Thymus (tissue), 11 donors: ENCODE results near the gene IQCE. TPM values are rescaled to one million over a fixed set of nuclear protein-coding genes. Genes with fewer than 3 reads are reported as not detected.
"Not testable (repeated sequence)": the region's sequence is repeated elsewhere in the genome, so short reads cannot be mapped to it uniquely, and the experiment has no call there.

ENCODE experiments used
- DNase-seq, 9 donors: peaks; one replicate each; pipeline ENCODE4 v3.0.0-alpha.2; 2013; ENCODE audit warnings: low spot score in 9 of 9, low read depth in 6 of 9, missing footprints in 1 of 9
- H3K27ac ChIP-seq, 2 donors: one replicate each; pipeline ENCODE4 v1.5.1; 2013; ENCODE audit warnings: control low read depth in 1 of 2, low read depth in 1 of 2, low read length in 1 of 2, mild to moderate bottlenecking in 1 of 2, moderate library complexity in 1 of 2
- H3K27me3 ChIP-seq, 2 donors: one replicate each; pipeline ENCODE4 v1.5.1; 2013; ENCODE audit warnings: low read length in 1 of 2; ENCODE audit not compliant: control insufficient read depth in 2 of 2, insufficient read depth in 1 of 2
- H3K36me3 ChIP-seq, 2 donors: one replicate each; pipeline ENCODE4 v1.5.1; 2013; ENCODE audit warnings: low read length in 1 of 2, mild to moderate bottlenecking in 1 of 2, moderate library complexity in 1 of 2; ENCODE audit not compliant: control insufficient read depth in 2 of 2, insufficient read depth in 2 of 2
- H3K4me1 ChIP-seq, 2 donors: one replicate each; pipeline ENCODE4 v1.5.1; 2013; ENCODE audit warnings: low read length in 2 of 2; ENCODE audit not compliant: control insufficient read depth in 2 of 2, insufficient read depth in 2 of 2
- H3K4me3 ChIP-seq, 2 donors: one replicate each; pipeline ENCODE4 v1.5.1; 2013; ENCODE audit warnings: low read length in 2 of 2, control low read depth in 1 of 2, mild to moderate bottlenecking in 1 of 2
- H3K9me3 ChIP-seq, 2 donors: one replicate each; pipeline ENCODE4 v1.5.1; 2013; ENCODE audit warnings: low read length in 1 of 2, mild to moderate bottlenecking in 1 of 2; ENCODE audit not compliant: control insufficient read depth in 2 of 2, insufficient read depth in 1 of 2
- WGBS: extraction: QIAGEN DNeasy Blood & Tissue Kit; methylation state at CpG from one replicate; pipeline ENCODE4 v1.1.7; 2013; 5-methylcytosine and 5-hydroxymethylcytosine counted together
- polyA plus RNA-seq: library from polyadenylated mRNA; stranded (reverse); fragments of 200-250 nt; gene quantifications from one replicate; pipeline ENCODE4 v1.2.3, GENCODE V29; 2013
- total RNA-seq: library from RNA; stranded (reverse); fragments of 120-200 nt; gene quantifications from one replicate; pipeline ENCODE4 v1.2.4, GENCODE V29; 2013
- donor health status: healthy.

Gene IQCE
- total and polyA plus RNA-seq, 2 donors = 3.8 to 4.2 TPM

- no peaks in the 10 kb centered on the region for H3K36me3 ChIP-seq
- peaks cover 8 to 30% of the 10 kb centered on the region in 2 donors for H3K4me1 ChIP-seq
- peak overlapping the region; percentile 53 to 61 for H3K4me3 ChIP-seq
- H3K27me3 ChIP-seq = peaks cover 0 to 4% of the 10 kb centered on the region in 2 donors
- no peaks in the 10 kb centered on the region for H3K9me3 ChIP-seq
- DNase-seq = peak in 1 of 9 donors; percentile 25
- no peak overlapping the region for H3K27ac ChIP-seq
- 23% methylated on average over 53 of the region's 53 CpGs for WGBS
Observed at GRCh38 chr7:2559283-2559950, 638 bp downstream of the IQCE start.

- H3K4me1 ChIP-seq = peaks cover 0 to 16% of the 10 kb centered on the region in 2 donors
- H3K4me3 ChIP-seq, H3K36me3 ChIP-seq, H3K9me3 ChIP-seq, H3K27me3 ChIP-seq, DNase-seq, H3K27ac ChIP-seq: not testable (repeated sequence)
- 97% methylated on average over 3 of the region's 3 CpGs for WGBS
Observed at GRCh38 chr7:2563955-2564354, 5.2 kb downstream of the IQCE start.

DNA sequence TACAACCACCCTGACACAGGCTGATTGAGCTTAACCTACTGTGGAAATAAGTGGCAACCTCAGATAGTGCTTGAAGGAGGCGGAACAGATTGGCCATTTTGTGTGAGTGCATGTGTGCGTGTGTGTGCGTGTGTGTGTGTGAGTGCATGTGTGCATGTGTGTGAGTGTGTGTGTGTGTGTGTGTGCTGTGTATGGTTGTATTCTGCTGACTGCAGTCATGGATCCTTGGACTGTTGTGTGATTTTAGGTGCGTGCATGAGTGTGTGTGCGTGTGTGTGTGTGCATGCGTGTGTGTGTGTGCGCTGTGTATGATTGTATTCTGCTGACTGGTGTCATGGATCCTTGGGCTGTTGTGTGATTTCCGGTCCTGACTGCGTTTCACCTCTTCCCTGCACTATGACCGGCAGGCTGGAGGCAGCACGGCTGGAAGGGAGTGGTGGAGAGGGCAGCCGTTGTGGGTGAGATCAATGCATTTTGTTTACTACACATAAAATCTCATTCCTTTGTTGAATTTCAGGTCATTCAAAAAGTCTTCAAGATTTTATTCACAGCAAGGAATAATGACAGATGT lies 6.3 kb downstream of the IQCE start:
- no peak overlapping the region for H3K4me3 ChIP-seq
- H3K36me3 ChIP-seq = no peaks in the 10 kb centered on the region
- no peak overlapping the region for H3K27ac ChIP-seq
- peaks cover 0 to 8% of the 10 kb centered on the region in 2 donors for H3K4me1 ChIP-seq
- DNase-seq = no peak
- WGBS = 95% methylated on average over 12 of the region's 12 CpGs
- H3K27me3 ChIP-seq = no peaks in the 10 kb centered on the region
- H3K9me3 ChIP-seq = no peaks in the 10 kb centered on the region

DNA sequence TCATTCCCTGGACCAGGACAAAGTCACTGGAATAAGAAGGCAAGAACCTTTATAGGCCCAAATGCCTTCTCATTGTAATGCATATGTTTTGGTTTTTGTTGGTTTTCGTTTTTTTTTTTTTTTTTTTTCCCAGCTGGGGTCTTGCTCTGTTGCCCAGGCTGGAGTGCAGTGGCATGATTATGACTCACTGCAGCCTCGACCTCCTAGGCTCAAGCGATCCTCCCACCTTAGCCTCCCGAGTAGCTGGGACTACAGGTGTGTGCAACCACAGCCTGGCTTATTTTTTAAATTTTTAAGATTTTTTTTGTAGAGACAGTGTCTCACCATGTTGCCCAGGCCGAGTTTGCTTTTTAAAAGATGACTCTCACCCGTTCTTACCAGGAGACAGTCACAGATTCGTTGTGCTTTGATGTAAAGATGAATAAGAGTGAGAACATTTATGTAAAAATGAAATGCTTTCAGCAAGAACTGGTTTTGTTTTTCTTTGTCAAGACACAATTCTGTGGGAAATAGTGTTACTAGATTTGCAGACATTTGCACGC lies 7.6 kb downstream of the IQCE start:
- H3K4me3 ChIP-seq = no peak overlapping the region

DNA sequence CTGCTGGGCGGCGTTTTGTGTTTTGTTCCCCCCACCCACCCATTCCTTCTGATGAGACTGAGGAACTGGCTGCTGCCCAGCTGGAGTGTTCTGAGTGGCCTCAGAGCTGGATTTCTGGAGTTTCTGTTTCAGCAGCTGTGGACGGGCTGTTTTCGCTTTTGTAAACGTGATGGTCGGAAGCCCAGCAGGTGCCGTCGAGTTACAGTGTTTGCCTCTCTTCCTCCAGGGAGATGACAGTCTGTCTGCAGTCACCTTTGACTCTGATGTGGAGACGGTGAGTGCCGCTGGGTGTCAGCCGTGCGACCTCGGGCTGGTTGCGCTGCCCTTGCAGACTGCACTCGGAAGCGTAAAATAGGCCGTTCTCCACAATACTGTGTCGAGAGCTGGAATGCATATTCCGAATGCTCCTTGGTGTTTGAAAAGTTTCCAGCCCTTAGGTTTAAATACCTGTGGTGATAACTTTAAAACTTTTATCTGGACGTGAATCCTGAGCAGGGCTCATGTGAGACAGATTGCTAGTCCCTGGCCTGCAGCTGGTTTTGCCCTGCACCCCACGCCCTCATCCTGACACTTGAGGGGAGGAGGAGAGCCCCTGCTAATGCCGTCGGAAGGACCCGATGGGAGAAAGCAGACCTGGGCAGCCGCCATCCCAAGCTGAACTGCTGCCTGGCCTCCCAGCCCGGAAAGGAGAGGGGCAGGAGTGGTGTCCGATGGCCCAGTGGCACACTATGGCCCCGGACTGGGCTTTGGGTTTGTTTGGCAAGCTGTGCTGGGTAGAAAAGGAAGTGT lies 8.3 kb downstream of the IQCE start:
- H3K9me3 ChIP-seq = no peaks in the 10 kb centered on the region
- no peaks in the 10 kb centered on the region for H3K27me3 ChIP-seq
- H3K36me3 ChIP-seq = peaks cover 0 to 2% of the 10 kb centered on the region in 2 donors
- DNase-seq = no peak
- WGBS = 88% methylated on average over 28 of the region's 28 CpGs
- H3K27ac ChIP-seq = no peak overlapping the region
- H3K4me3 ChIP-seq = no peak overlapping the region
- H3K4me1 ChIP-seq = peaks cover 0 to 4% of the 10 kb centered on the region in 2 donors

More for the DNA sequence above, 7.6 kb downstream of the IQCE start:
- Histone ChIP-seq H3K4me1 (peaks cover 0 to 4% of the 10 kb centered on the region in 2 donors), H3K27me3 (no peaks in the 10 kb centered on the region), H3K36me3 (no peaks in the 10 kb centered on the region), H3K27ac (no peak overlapping the region), H3K9me3 (no peaks in the 10 kb centered on the region)
- 94% methylated on average over 8 of the region's 8 CpGs for WGBS
- no peak for DNase-seq

DNA sequence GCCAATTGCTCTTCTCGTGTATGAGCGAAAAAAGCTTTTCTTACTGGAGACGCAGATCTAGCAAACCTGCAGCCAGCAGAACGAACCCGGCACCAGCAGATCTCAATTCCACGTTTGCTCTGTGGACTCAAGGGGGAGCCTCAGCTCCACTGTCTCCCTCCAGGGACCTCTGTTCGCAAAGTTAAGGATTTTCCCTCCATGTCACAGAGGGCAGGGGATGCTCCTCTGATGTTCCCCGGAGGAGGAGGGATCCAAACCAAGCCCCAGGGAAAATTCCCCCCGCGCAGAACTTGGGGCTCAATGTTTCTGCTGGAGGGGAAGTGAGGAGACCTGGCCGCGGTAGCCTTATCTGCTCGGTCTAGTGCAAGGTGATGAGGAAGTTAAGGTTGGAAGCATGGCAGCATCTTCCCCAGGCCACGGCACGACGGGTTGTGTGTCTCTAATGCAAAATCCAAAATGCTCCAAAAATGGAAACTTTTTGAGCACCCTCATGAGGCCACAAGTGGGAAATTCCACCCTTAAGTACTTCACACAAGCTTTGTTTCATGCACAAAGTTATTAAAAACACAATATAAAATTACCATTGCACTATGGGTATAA lies 9.0 kb downstream of the IQCE start:
- H3K27ac ChIP-seq = no peak overlapping the region
- H3K4me3 ChIP-seq = no peak overlapping the region
- peaks cover 0 to 4% of the 10 kb centered on the region in 2 donors for H3K4me1 ChIP-seq
- WGBS = 36% methylated on average over 16 of the region's 16 CpGs
- no peak for DNase-seq
- no peaks in the 10 kb centered on the region for H3K27me3 ChIP-seq
- H3K36me3 ChIP-seq = peaks cover 0 to 3% of the 10 kb centered on the region in 2 donors
- no peaks in the 10 kb centered on the region for H3K9me3 ChIP-seq

- H3K27me3 ChIP-seq = no peaks in the 10 kb centered on the region
- no peaks in the 10 kb centered on the region for H3K9me3 ChIP-seq
- H3K4me1 ChIP-seq = peaks cover 0 to 4% of the 10 kb centered on the region in 2 donors
- no peak for DNase-seq
- H3K27ac ChIP-seq = no peak overlapping the region
- H3K36me3 ChIP-seq = peaks cover 0 to 4% of the 10 kb centered on the region in 2 donors
- no peak overlapping the region for H3K4me3 ChIP-seq
- WGBS = 97% methylated on average over 24 of the region's 24 CpGs
Observed at GRCh38 chr7:2568521-2569223, 9.9 kb downstream of the IQCE start.

DNA sequence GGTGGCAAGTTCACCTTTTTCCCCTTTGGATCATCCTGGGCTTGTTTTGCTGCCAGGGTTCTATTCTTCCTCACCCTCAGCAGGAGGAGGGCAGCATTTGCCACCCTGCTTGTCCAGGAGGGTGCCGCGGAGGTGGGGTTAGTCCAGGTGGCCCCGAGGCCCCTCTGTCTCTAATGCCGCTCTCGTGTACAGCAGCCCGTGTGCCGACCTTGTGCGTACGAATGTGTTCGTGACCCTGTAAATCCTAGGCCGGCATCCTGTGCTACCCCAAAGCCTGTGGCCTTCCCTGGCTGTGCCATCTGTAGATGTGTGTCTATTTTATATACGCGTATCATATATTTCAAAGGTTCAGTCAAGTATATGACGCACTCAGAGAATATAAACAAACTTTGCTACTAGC lies 10.6 kb downstream of the IQCE start:
- no peak for DNase-seq
- Histone ChIP-seq H3K9me3 (no peaks in the 10 kb centered on the region), H3K36me3 (peaks cover 0 to 7% of the 10 kb centered on the region in 2 donors), H3K4me1 (peaks cover 0 to 4% of the 10 kb centered on the region in 2 donors), H3K4me3 (no peak overlapping the region), H3K27ac (no peak overlapping the region), H3K27me3 (no peaks in the 10 kb centered on the region)
- 97% methylated on average over 14 of the region's 14 CpGs for WGBS
